K562 (cell line): ENCODE measurements around the gene ARL8A. TPM values are rescaled to one million over a fixed set of nuclear protein-coding genes. Genes with fewer than 3 reads are reported as not detected.

Experiments
- ATAC-seq: fragments of 200-7000 bp; cut with Tn5 transposase; 3 replicates; pipeline ENCODE4 v1.9.1; 2020; ENCODE audit warnings: moderate library complexity
- BruUV-seq: library from RNA; stranded (reverse); fragments of 400-500 nt; replicated peaks from 2 replicates; lab custom pipeline; 2021; lab: Mats Ljungman, UMichigan
- CTCF ChIA-PET: fragments of 300-600 bp; formaldehyde crosslinking; extraction: SDS; loops from one replicate; lab custom pipeline; 2021; ENCODE audit warnings: low intra/inter-chr PET ratio; lab: Yijun Ruan, JAX
- POLR2A ChIA-PET: fragments of 300-600, 350-650 bp; sonication (Branson Sonifier 250); formaldehyde crosslinking; extraction: SDS; loops from one replicate; lab custom pipeline; 2021; ENCODE audit warnings: antibody characterized with exemption, inconsistent platforms; lab: Yijun Ruan, JAX
- DNase-seq, 4 experiments: peaks; one replicate each; pipeline versions ENCODE4 v3.0.0 to v3.0.0-alpha.2; 2011 to 2018; ENCODE audit warnings: low spot score in 3 of 4, mixed read lengths in 3 of 4; ENCODE audit errors: extremely low read depth in 1 of 4
- FAIRE-seq: peaks from 2 replicates; lab custom pipeline; 2011; peaks lifted over from hg19 to GRCh38; lab: Jason Lieb, UNC
- H2AFZ ChIP-seq: 2 replicates; pipeline ENCODE4 v1.6.0; 2011; ENCODE audit warnings: low read depth, low read length, control low read depth, inconsistent platforms
- H3K27ac ChIP-seq: fragments of 200-600 bp; 3 replicates; pipeline ENCODE4 v1.8.0; 2011; ENCODE audit warnings: low read depth, mild to moderate bottlenecking, control low read depth, inconsistent platforms, low read length, moderate library complexity, mixed read lengths; ENCODE audit errors: extremely low read depth
- H3K27me3 ChIP-seq, 2 experiments: fragments of 300-600 bp in 1 of 2; 2 replicates in 1 of 2; 3 replicates in 1 of 2; pipeline versions ENCODE4 v1.6.0 to v1.8.0; 2011; ENCODE audit warnings: inconsistent platforms in 2 of 2, low read length in 2 of 2, mild to moderate bottlenecking in 1 of 2, mixed read lengths in 1 of 2, moderate library complexity in 1 of 2; ENCODE audit not compliant: control insufficient read depth in 2 of 2, insufficient read depth in 2 of 2
- H3K36me3 ChIP-seq: fragments of 300-600 bp; 3 replicates; pipeline ENCODE4 v1.8.0; 2011; ENCODE audit warnings: mild to moderate bottlenecking, low read length, inconsistent platforms; ENCODE audit not compliant: control insufficient read depth, insufficient read depth
- H3K4me1 ChIP-seq, 2 experiments: fragments of 200-600 bp in 1 of 2; replicated peaks in 1 of 2; 2 replicates in 1 of 2; 3 replicates in 1 of 2; pipeline versions ENCODE4 v1.5.1 to v1.8.0; 2011; ENCODE audit warnings: inconsistent platforms in 2 of 2, low read length in 2 of 2, mild to moderate bottlenecking in 1 of 2, mixed read lengths in 1 of 2, moderate library complexity in 1 of 2; ENCODE audit not compliant: control insufficient read depth in 2 of 2, insufficient read depth in 2 of 2
- H3K4me2 ChIP-seq: 2 replicates; pipeline ENCODE4 v1.6.1; 2011; ENCODE audit warnings: low read length, control low read depth, inconsistent platforms, mixed read lengths; ENCODE audit not compliant: insufficient read depth
- H3K4me3 ChIP-seq: fragments of 200-600 bp; sonication (generic), shearing (Covaris generic); 2 replicates; pipeline ENCODE4 v1.5.1; 2016; ENCODE audit warnings: control low read depth, inconsistent platforms
- H3K79me2 ChIP-seq: fragments of 200-600 bp; 3 replicates; pipeline ENCODE4 v1.8.0; 2011; ENCODE audit warnings: low read length, inconsistent platforms; ENCODE audit not compliant: control insufficient read depth, insufficient read depth
- H3K9ac ChIP-seq, 2 experiments: 2 replicates each; pipeline versions ENCODE4 v1.6.0 to v1.6.1; 2011; ENCODE audit warnings: low read depth in 2 of 2, low read length in 2 of 2, control low read depth in 1 of 2, inconsistent platforms in 1 of 2, mild to moderate bottlenecking in 1 of 2, mixed read lengths in 1 of 2; ENCODE audit not compliant: insufficient read depth in 1 of 2
- H3K9me1 ChIP-seq: one replicate; pipeline ENCODE4 v1.6.0; 2011; ENCODE audit warnings: inconsistent platforms, mild to moderate bottlenecking, low read length, moderate library complexity; ENCODE audit not compliant: control insufficient read depth, insufficient read depth
- H3K9me3 ChIP-seq: replicated peaks from 2 replicates; pipeline ENCODE4 v1.5.1; 2011; ENCODE audit warnings: low read depth, low read length, inconsistent platforms; ENCODE audit not compliant: control insufficient read depth, insufficient read depth
- H4K20me1 ChIP-seq: replicated peaks from 2 replicates; pipeline ENCODE4 v1.6.1; 2011; ENCODE audit warnings: low read length, inconsistent platforms, mixed read lengths; ENCODE audit not compliant: control insufficient read depth, insufficient read depth
- ARID4B ChIP-seq: sonication (generic); formaldehyde crosslinking; IDR thresholded peaks from 2 replicates; pipeline ENCODE4 v1.8.0; 2022; ENCODE audit warnings: mild to moderate bottlenecking, missing genetic modification reagents
- HNRNPK ChIP-seq: fragments of 200-400 bp; formaldehyde crosslinking; IDR thresholded peaks from one replicate; pipeline ENCODE4 v1.6.1; 2018; ENCODE audit warnings: mild to moderate bottlenecking, low read depth, low read length; ENCODE audit not compliant: poor library complexity, severe bottlenecking
- MYNN ChIP-seq, 2 experiments: sonication (generic); formaldehyde crosslinking in 1 of 2; IDR thresholded peaks; 2 replicates each; pipeline versions ENCODE4 v1.5.0 to v1.6.1; 2016 to 2020; ENCODE audit warnings: antibody characterized with exemption in 1 of 2, missing genetic modification reagents in 1 of 2
- NFIC ChIP-seq: fragments of 450-650 bp; IDR thresholded peaks from 2 replicates; pipeline ENCODE4 v1.6.1; 2017; ENCODE audit warnings: mild to moderate bottlenecking, inconsistent platforms
- PML ChIP-seq: IDR thresholded peaks from 2 replicates; pipeline ENCODE4 v1.6.1; 2012; ENCODE audit warnings: low read length, inconsistent platforms
- POLR2G ChIP-seq: fragments of 200-400 bp; formaldehyde crosslinking; IDR thresholded peaks from 2 replicates; pipeline ENCODE4 v1.6.1; 2017; ENCODE audit warnings: low read depth, mild to moderate bottlenecking, antibody characterized with exemption, low read length, moderate library complexity
- RBFOX2 ChIP-seq: fragments of 200-400 bp; formaldehyde crosslinking; IDR thresholded peaks from 2 replicates; pipeline ENCODE4 v1.6.1; 2017; ENCODE audit warnings: low read depth, mild to moderate bottlenecking, low read length, moderate library complexity
- SREBF1 ChIP-seq: fragments of 150-350 bp; IDR thresholded peaks from 2 replicates; pipeline ENCODE4 v1.6.1; 2014; ENCODE audit warnings: antibody characterized with exemption, low read depth, low read length, borderline replicate concordance
- ZNF384 ChIP-seq: IDR thresholded peaks from 2 replicates; pipeline ENCODE4 v1.6.1; 2012; ENCODE audit warnings: low read depth, low read length, improper control_type of control experiment
- WGBS: fragments of 100-300 bp; shearing (Covaris generic); methylation state at CpG from one replicate; pipeline ENCODE4 v1.1.6; 2016; ENCODE audit warnings: low coverage, mixed read lengths; ENCODE audit not compliant: insufficient coverage; ENCODE audit errors: missing lambda C conversion rate; 5-methylcytosine and 5-hydroxymethylcytosine counted together
- in situ Hi-C: fragments of 300-500 bp; cut with MboI; formaldehyde crosslinking; loops from 4 replicates; pipeline ENCODE4 v1.15.0; 2018; ENCODE audit warnings: inconsistent platforms, mixed read lengths
- intact Hi-C: fragments of 100-400 bp; cut with micrococcal nuclease; formaldehyde crosslinking; loops from 2 replicates; pipeline ENCODE4 v1.14.2; 2022
- polyA plus RNA-seq, 8 experiments: library from polyadenylated mRNA; depleted of rRNA in 4 of 8; stranded (reverse) in 5 of 8; unstranded in 3 of 8; fragments of >200 nt; fragmentation: Nextera tagmentation in 2 of 8; fragmentation: Illumina TruSeq in 1 of 8; extraction: Ambion mirVana in 2 of 8; extraction: Trizol in 1 of 8; gene quantifications; 2 replicates each; pipeline versions ENCODE4 v1.2.1 to v1.2.3, GENCODE V29; 2011 to 2014; ENCODE audit warnings: inconsistent platforms in 1 of 8, missing spikeins in 1 of 8
- total RNA-seq, 7 experiments: library from RNA; depleted of rRNA in 6 of 7; stranded (reverse); fragments of >200 nt in 6 of 7; fragmentation: Illumina TruSeq in 2 of 7; extraction: Trizol in 2 of 7; gene quantifications; 2 replicates each; pipeline versions ENCODE4 v1.2.1 to v1.2.3, GENCODE V29; 2011 to 2021; ENCODE audit warnings: low replicate concordance in 1 of 7

ARL8A gene
- total and polyA plus RNA-seq, 9 of the 15 experiments (the other 6 are each of a cell fraction or from before 2014, with no cell fraction given), result 0.17 to 27.3 (median 15.6) TPM

DNA sequence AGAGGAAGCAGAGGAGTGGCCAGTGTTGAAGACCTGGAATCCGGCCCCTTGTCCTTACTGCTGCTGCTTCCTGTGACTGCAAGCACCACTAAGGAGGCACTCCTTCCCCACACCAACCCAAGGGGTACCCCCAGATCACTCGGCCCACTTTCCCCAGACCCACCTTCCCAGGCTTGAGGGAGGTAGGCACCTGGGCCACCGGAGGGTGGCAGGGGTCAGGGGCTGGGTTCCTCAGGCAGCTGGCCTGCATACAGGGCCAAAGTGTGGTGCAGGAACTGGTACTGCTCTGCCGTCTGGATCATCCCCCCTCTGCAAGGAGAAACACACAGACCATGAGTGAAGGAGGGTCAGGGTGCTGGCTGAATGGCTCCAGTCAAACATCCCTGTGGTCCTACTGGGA, 3.9 kb upstream of the ARL8A start (continued):
- TF ChIP-seq ARID4B (CRISPR knock-in tag) (0 out of 2 replicates have a peak, but pooled peaks have one; percentile 28), ZNF384 (no peak)

- Histone ChIP-seq H3K4me2 (no peak overlapping the region), H3K9ac (peak overlapping the region in 1 of 2 experiments; percentile 19; a peak in 1 of 4 replicates), H3K79me2 (peaks cover 25% of the 10 kb centered on the region), H3K9me3 (no peaks in the 10 kb centered on the region), H3K27me3 (no peaks in the 10 kb centered on the region), H3K4me1 (peaks cover 32 to 37% of the 10 kb centered on the region in 2 experiments; a peak in 4 of 5 replicates), H2AFZ (no peak overlapping the region), H3K36me3 (peaks cover 52% of the 10 kb centered on the region), H3K27ac (no peak overlapping the region), H4K20me1 (peaks cover 7% of the 10 kb centered on the region), H3K4me3 (no peak overlapping the region), H3K9me1 (peaks cover 4% of the 10 kb centered on the region)
- no peak for FAIRE-seq
- no peak for TF ChIP-seq HNRNPK
- peak; percentile 60 for TF ChIP-seq POLR2G
- 0 out of 2 replicates have a peak, but pooled peaks have one; percentile 32 for TF ChIP-seq PML
- no peak for TF ChIP-seq SREBF1
- 0 out of 2 replicates have a peak, but pooled peaks have one; percentile 2 for TF ChIP-seq MYNN (IDR thresholded peaks at IDR 0.05)
- no peak for TF ChIP-seq MYNN (CRISPR knock-in tag; IDR thresholded peaks at IDR 0.05)
- 0 out of 2 replicates have a peak, but pooled peaks have one; percentile 13 for TF ChIP-seq NFIC
- peak; percentile 36; the same call in 1 of the 2 replicates for TF ChIP-seq RBFOX2
- intact Hi-C loops (no loop called here), in situ Hi-C loops (no loop called here)
- CTCF ChIA-PET, result no interaction called here
- WGBS, result 62% methylated on average over 3 of the region's 3 CpGs
- BruUV-seq, result no TSS peak
- DNase-seq, result no peak
- ATAC-seq, result no peak
- POLR2A ChIA-PET, result interaction anchor here (0.6 to 8.9 kb wide), 6 partner anchors 9 to 917 kb away, joined by 3 to 49 read pairs (median 10); partner anchors contain the start of gene PTPN7
Measured at GRCh38 chr1:202146993-202147392, 2.5 kb upstream of the ARL8A start.
